PC-3 (cell line): ENCODE measurements around the gene HSPB6.

Experiments used
- CTCF ChIP-seq: fragments of 300-600 bp; sonication (generic); conservative IDR thresholded peaks from 2 replicates; pipeline ENCODE4 v1.5.1; 2017; ENCODE audit warnings: antibody characterized with exemption, low read depth, mild to moderate bottlenecking, low read length
- EZH2 ChIP-seq: fragments of 300-600 bp; sonication (generic); IDR thresholded peaks from one replicate; pipeline ENCODE4 v1.6.1; 2017; ENCODE audit warnings: antibody characterized with exemption, mild to moderate bottlenecking, low read length; ENCODE audit not compliant: unreplicated experiment
- EZH2phosphoT487 ChIP-seq: fragments of 300-600 bp; sonication (generic); IDR thresholded peaks from 2 replicates; pipeline ENCODE4 v1.6.1; 2018; ENCODE audit warnings: mild to moderate bottlenecking, antibody characterized with exemption, low read length, borderline replicate concordance

- TF ChIP-seq CTCF (no peak), EZH2 (no peak), EZH2phosphoT487 (no peak)
Measured at GRCh38 chr19:35710784-35711723, 45.8 kb downstream of the HSPB6 start.
